Astrocyte of the spinal cord (primary cell): ENCODE results near the gene LTF.
A peak's percentile ranks its signal among the peaks of the same experiment; 100 is the strongest.

ENCODE experiments used
- DNase-seq: peaks from one replicate; pipeline ENCODE4 v3.0.0; 2011; ENCODE audit warnings: low read depth, low spot score
- H3K4me3 ChIP-seq: 2 replicates; pipeline ENCODE4 v1.5.1; 2011; ENCODE audit warnings: low read depth, mild to moderate bottlenecking, low read length, moderate library complexity
- in situ Hi-C: cut with HindIII; loops from 2 replicates; pipeline ENCODE4 v1.10.0; 2017; ENCODE audit warnings: low sequenced_read_pairs
- TF ChIP-seq, protein P1 (sequence below): IDR thresholded peaks from 2 replicates; pipeline ENCODE4 v1.5.1; 2012; ENCODE audit warnings: low read depth, mild to moderate bottlenecking, low read length, inconsistent platforms

LTF gene

DNA sequence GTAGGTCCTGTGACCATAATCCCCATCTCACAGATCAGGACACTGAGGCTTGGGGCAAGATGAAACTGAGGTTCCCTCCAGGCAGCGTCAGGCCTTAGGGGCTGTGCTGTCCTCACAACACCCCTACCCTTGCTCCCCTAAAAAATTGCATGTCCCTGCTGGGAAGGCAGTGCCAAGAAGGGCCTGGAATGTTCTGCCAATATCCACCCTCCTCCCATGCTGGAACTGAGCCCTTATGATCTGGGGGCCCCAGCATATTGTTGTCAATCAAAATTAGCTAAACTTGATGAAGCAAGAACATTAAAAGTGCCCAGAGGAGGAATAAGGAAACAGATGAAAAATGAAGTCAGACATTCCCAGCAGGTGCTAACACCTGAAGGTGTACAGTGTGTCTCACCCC is 19.7 kb upstream of the LTF start:
- in situ Hi-C loops: no loop called here

DNA sequence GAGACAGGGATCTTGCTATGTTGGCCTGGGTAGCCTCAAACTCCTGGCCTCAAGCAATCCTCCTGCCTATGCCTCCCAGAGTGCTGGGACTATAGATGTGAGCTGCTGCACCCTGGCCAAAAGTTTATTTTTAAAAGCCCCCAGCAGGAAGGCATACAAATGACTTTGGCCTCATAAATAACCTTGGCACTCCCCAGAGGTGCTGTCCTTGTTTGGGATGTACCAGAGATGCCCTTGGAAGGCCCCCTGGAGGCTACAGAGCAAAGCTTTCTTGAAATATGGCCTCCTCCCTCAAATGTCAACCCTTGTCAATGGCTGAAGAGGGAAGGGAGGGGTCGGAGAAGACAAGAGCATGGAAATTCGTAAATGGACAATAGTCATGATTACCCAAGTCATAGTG is 19.1 kb upstream of the LTF start:
- DNase-seq: no peak
- in situ Hi-C loops: no loop called here
- TF ChIP-seq, protein P1, sequence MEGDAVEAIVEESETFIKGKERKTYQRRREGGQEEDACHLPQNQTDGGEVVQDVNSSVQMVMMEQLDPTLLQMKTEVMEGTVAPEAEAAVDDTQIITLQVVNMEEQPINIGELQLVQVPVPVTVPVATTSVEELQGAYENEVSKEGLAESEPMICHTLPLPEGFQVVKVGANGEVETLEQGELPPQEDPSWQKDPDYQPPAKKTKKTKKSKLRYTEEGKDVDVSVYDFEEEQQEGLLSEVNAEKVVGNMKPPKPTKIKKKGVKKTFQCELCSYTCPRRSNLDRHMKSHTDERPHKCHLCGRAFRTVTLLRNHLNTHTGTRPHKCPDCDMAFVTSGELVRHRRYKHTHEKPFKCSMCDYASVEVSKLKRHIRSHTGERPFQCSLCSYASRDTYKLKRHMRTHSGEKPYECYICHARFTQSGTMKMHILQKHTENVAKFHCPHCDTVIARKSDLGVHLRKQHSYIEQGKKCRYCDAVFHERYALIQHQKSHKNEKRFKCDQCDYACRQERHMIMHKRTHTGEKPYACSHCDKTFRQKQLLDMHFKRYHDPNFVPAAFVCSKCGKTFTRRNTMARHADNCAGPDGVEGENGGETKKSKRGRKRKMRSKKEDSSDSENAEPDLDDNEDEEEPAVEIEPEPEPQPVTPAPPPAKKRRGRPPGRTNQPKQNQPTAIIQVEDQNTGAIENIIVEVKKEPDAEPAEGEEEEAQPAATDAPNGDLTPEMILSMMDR: no peak
- no peak overlapping the region for H3K4me3 ChIP-seq

More for the DNA sequence above, 19.7 kb upstream of the LTF start:
- no peak overlapping the region for H3K4me3 ChIP-seq
- no peak for DNase-seq
- TF ChIP-seq, protein P1: no peak

DNA sequence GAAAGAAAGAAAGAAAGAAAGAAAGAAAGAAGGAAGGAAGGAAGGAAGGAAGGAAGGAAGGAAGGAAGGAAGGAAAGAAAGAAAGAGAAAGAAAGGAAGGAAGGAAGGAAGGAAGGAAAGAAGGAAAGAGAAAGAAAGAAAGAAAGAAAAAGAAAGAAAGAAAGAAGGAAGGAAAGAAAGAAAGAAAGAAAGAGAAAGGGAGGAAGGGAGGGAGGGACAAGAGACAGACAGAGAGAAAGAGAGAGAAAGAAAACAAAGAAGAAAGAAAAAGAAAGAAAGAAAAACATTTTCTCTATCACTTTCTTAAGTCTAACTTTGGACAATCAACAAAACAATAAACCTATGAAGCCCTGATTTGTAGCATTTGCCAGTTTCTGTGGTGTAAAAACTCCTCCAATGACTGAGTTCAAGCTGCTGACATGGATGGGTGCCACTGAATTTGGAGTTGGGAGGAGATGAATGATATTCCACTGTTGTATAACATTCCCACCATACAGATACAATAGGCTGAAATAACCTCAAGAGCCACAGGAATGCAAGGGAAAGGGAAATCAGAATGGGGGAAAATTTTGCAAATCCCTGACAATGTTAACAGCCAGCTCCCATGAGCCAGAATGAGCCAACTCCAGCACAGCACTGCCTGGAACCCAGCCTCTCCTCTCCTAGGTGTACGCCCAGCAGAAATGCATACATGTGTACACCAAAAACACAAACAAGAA is 18.1 kb upstream of the LTF start:
- no peak overlapping the region for H3K4me3 ChIP-seq
- DNase-seq: peak; percentile 72
- in situ Hi-C loops: no loop called here
- TF ChIP-seq, protein P1: no peak

DNA sequence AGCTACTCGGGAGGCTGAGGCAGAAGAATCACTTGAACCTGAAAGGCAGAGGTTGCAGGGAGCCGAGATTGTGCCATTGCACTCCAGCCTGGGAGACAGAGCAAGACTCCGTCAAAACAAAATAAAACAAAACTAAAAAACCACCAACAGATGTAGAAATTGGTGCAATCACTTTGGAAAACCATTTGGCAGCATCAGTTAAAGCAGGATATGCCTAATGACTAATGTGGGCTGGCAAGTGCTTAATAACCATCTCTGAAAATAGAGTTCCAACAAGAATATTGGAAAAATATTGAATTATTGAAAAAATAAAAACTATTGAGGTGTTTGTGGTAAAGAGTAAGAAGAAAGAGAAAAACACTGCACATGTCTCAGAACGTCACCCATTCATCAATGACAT is 16.9 kb upstream of the LTF start:
- DNase-seq: no peak
- TF ChIP-seq, protein P1: no peak
- H3K4me3 ChIP-seq: no peak overlapping the region
- in situ Hi-C loops: no loop called here

DNA sequence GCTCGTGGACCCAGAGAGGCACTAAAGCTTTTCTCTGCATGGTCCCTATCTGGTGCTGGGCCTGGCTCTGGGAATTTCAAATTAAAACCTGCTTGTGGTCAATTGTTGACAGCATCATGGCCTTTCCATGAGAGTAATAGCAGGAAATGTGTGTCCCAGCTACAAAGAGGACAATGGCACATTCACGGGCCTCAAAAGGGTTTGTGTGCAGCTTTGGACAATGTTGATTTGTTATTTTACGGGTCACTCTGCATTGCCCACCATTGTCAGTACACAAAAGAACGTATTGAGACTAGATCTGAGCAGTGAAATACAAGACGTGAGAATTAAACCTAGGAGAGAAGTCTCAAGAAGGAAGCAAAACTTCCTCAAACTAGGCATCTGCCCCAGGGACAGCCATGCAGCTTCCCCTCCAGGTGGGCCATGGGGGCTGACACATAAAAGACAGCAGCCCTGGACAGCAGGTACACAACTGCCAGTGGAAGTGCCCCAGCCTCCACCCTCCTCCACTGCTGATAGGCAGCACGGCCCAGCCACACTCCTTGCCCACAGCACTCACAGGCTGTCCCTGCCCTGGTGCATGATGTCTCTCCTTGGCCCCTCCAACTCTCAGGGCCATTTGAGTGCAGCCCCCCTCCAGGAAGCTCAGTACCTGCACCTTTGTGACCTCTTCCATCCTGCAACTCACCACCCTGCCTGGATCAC is 15.9 kb upstream of the LTF start:
- in situ Hi-C loops: no loop called here
- TF ChIP-seq, protein P1: no peak
- no peak overlapping the region for H3K4me3 ChIP-seq
- no peak for DNase-seq

DNA sequence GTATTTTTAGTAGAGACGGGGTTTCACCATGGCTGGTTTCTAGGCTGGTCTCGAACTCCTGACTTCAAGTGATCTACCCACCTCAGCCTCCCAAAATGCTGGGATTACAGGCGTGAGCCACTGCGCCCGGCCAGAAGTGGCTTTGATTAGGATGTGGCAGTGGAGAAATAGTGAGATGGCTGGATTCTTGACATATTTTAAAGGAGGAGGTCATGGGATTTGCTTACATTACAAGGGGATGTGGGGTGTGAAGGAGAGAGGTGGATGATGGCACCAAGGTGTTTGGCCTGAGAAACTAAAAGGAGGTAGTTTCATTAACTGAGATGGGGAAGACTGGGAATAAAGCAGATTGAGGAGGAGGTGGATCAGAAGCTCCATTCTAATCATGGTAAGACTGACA is 15.0 kb upstream of the LTF start:
- no peak for DNase-seq
- in situ Hi-C loops: no loop called here
- H3K4me3 ChIP-seq: no peak overlapping the region
- TF ChIP-seq, protein P1: no peak
